Measurements from ENCODE around the gene DUSP15. TPM values are rescaled to one million over a fixed set of nuclear protein-coding genes. Genes with fewer than 3 reads are reported as not detected.

The DUSP15 gene
- total RNA-seq, 1 experiment from 2014 or later, result not detected

DNA sequence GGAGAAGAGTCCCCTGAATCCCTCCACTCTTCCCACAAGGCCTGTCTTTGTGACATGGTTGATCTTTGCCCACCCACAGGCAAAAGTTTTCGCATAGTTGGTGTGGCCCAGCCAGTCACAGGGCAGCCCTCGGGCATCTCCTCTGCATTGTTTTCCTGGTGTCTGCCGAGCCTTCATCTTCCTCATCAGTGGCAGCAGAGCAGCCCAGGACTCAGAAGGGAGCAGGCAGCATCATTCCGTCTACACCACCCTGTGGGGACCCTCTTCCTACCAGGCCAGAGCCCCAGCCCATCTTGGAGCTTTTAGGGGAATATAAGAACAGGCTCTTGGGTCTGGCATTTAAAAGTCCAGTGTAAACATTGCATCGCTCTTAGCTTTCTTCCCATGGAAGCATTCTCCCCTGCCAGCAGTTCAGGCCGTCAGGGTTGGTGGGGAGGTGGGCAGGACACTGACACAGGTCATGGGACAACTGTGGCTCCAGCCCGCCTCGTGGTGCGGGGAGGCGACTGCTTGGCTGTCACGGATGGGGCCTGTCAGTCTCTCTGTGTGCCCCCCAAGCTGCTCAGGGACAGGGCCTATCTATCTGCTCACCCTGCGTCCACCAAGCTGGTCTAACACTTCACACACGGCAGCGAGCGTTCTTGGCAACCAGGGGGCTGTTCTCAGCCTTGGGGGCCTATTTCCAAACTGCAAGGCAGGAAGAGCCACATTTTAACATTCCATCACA is 43.3 kb upstream of the DUSP15 start (continued):
- no peak for TF ChIP-seq REST (IDR thresholded peaks at IDR 0.05; ENCODE audit: low read depth)
- no peak for TF ChIP-seq TCF7L2 (IDR thresholded peaks at IDR 0.05; ENCODE audit: borderline replicate concordance, extremely low read depth, insufficient read depth, insufficient read length)
- TF ChIP-seq CEBPB (IDR thresholded peaks at IDR 0.05; ENCODE audit: low read depth), result no peak
- no peak for TF ChIP-seq SP1 (IDR thresholded peaks at IDR 0.05; ENCODE audit: low read depth)

GRCh38 chr20:31910071-31910803 is 39.9 kb upstream of the DUSP15 start:
- H3K79me2 ChIP-seq (ENCODE audit: insufficient read depth, low read length), result no peaks in the 10 kb centered on the region
- no peaks in the 10 kb centered on the region for H3K27me3 ChIP-seq (ENCODE audit: insufficient read depth, low read length)
- POLR2A ChIA-PET, result no interaction called here
- no peak for ATAC-seq
- CTCF ChIA-PET, result no interaction called here
- H2AFZ ChIP-seq (ENCODE audit: low read depth, low read length, poor library complexity, severe bottlenecking), result no peak overlapping the region
- TF ChIP-seq ELF1 (IDR thresholded peaks at IDR 0.05; ENCODE audit: borderline replicate concordance, low read depth), result no peak
- no peak for TF ChIP-seq POLR2AphosphoS5 (IDR thresholded peaks at IDR 0.05; ENCODE audit: low read depth, low read length)
- TF ChIP-seq, protein P1, sequence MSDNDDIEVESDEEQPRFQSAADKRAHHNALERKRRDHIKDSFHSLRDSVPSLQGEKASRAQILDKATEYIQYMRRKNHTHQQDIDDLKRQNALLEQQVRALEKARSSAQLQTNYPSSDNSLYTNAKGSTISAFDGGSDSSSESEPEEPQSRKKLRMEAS (IDR thresholded peaks at IDR 0.05), result no peak
- no peak for TF ChIP-seq POLR2A (IDR thresholded peaks at IDR 0.05; ENCODE audit: borderline replicate concordance, extremely low read depth, insufficient read depth, insufficient read length)
- TF ChIP-seq CEBPB (IDR thresholded peaks at IDR 0.05; ENCODE audit: low read depth), result no peak
- no peaks in the 10 kb centered on the region for H3K9me3 ChIP-seq (ENCODE audit: control insufficient read depth in 1 of 2, insufficient read depth in 1 of 2, low read depth in 1 of 2, low read length in 2 of 2)
- no peak for DNase-seq (ENCODE audit: low read depth, low spot score)
- intact Hi-C loops (cut with micrococcal nuclease), result no loop called here
- no peaks in the 10 kb centered on the region for H3K9me2 ChIP-seq (ENCODE audit: insufficient read depth)
- H3K4me3 ChIP-seq (replicated peaks in 1 of 2; ENCODE audit: low read depth in 1 of 2, low read length in 2 of 2), result no peak overlapping the region
- no TSS peak for BruUV-seq (replicated peaks)
- H3K27ac ChIP-seq (ENCODE audit: low read depth, low read length), result no peak overlapping the region
- RAD21 ChIA-PET (ENCODE audit: low non-redundant PET in 1 of 2, low total read pairs in 2 of 2, uncharacterized antibody in 2 of 2, unreplicated experiment in 2 of 2), result no interaction called here
- H3K9ac ChIP-seq (ENCODE audit: low read length), result no peak overlapping the region
- H4K20me1 ChIP-seq (ENCODE audit: insufficient read depth), result no peaks in the 10 kb centered on the region
- no peaks in the 10 kb centered on the region for H3K4me1 ChIP-seq (ENCODE audit: control insufficient read depth in 1 of 2, insufficient read depth in 2 of 2, low read length in 2 of 2)
- no peak overlapping the region for H3K4me2 ChIP-seq (ENCODE audit: low read length)
- H3K36me3 ChIP-seq (ENCODE audit: control insufficient read depth in 1 of 2, insufficient read depth in 2 of 2, low read length in 2 of 2), result no peaks in the 10 kb centered on the region
